Measurements from ENCODE around the gene RABGAP1L.

GRCh38 chr1:174819596-174819995 is 660.3 kb downstream of the RABGAP1L start:
- TF ChIP-seq CTCF (IDR thresholded peaks at IDR 0.05) (no peak), POLR2A (IDR thresholded peaks at IDR 0.05) (no peak), EP300 (IDR thresholded peaks at IDR 0.05) (no peak), POLR2AphosphoS5 (IDR thresholded peaks at IDR 0.05) (no peak)

All from gastroesophageal sphincter (tissue), 3 donors.